GM23338 (cell line): ENCODE measurements around the gene PMVK. TPM values are rescaled to one million over a fixed set of nuclear protein-coding genes. Genes with fewer than 3 reads are reported as not detected.

Experiments
- ATAC-seq: fragments of 200-7000 bp; cut with Tn5 transposase; 3 replicates; pipeline ENCODE4 v1.9.1; 2020
- DNase-seq: peaks from one replicate; pipeline ENCODE4 v3.0.0-alpha.2; 2015; ENCODE audit warnings: low spot score
- H2AFZ ChIP-seq: fragments of 200-600 bp; sonication (generic); 2 replicates; pipeline ENCODE4 v1.8.0; 2016; ENCODE audit warnings: antibody characterized with exemption, mild to moderate bottlenecking, moderate library complexity
- H3F3A ChIP-seq: fragments of 200-600 bp; sonication (generic); replicated peaks from 2 replicates; pipeline ENCODE4 v1.8.0; 2017; ENCODE audit warnings: antibody characterized with exemption, mixed run types, low read depth
- H3K27ac ChIP-seq: fragments of 200-600 bp; sonication (generic); 2 replicates; pipeline ENCODE4 v1.6.1; 2016; ENCODE audit warnings: low read depth
- H3K27me3 ChIP-seq: fragments of 200-600 bp; sonication (generic); 2 replicates; pipeline ENCODE4 v1.8.0; 2016; ENCODE audit warnings: mild to moderate bottlenecking, mixed run types, moderate library complexity; ENCODE audit not compliant: insufficient read depth
- H3K36me3 ChIP-seq: fragments of 200-600 bp; sonication (generic); 2 replicates; pipeline ENCODE4 v1.8.0; 2016; ENCODE audit warnings: mild to moderate bottlenecking; ENCODE audit not compliant: insufficient read depth
- H3K4me1 ChIP-seq: fragments of 200-600 bp; sonication (generic); 2 replicates; pipeline ENCODE4 v1.8.0; 2016; ENCODE audit warnings: mild to moderate bottlenecking, moderate library complexity; ENCODE audit not compliant: insufficient read depth
- H3K4me2 ChIP-seq: fragments of 200-600 bp; sonication (generic); 2 replicates; pipeline ENCODE4 v1.7.1; 2017; ENCODE audit warnings: mixed run types
- H3K4me3 ChIP-seq: fragments of 200-600 bp; sonication (generic); 2 replicates; pipeline ENCODE4 v1.6.1; 2016; ENCODE audit warnings: mixed run types
- H3K79me2 ChIP-seq: fragments of 200-600 bp; sonication (generic); replicated peaks from 2 replicates; pipeline ENCODE4 v1.8.0; 2017; ENCODE audit warnings: mild to moderate bottlenecking; ENCODE audit not compliant: insufficient read depth
- H3K9me2 ChIP-seq: fragments of 200-600 bp; sonication (generic); 2 replicates; pipeline ENCODE4 v1.8.0; 2017; ENCODE audit not compliant: insufficient read depth
- H4K20me1 ChIP-seq: fragments of 200-600 bp; sonication (generic); replicated peaks from 2 replicates; pipeline ENCODE4 v1.8.0; 2017; ENCODE audit warnings: mild to moderate bottlenecking; ENCODE audit not compliant: insufficient read depth
- H3K27ac Mint-ChIP-seq: 2 replicates; pipeline ENCODE4 v1.8.0; 2020; ENCODE audit warnings: inconsistent platforms, mild to moderate bottlenecking, moderate library complexity, mixed read lengths
- H3K27me3 Mint-ChIP-seq: 3 replicates; pipeline ENCODE4 v1.8.0; 2022; ENCODE audit warnings: low read depth, mild to moderate bottlenecking, moderate library complexity, mixed read lengths, inconsistent platforms; ENCODE audit not compliant: insufficient read depth, poor library complexity
- H3K36me3 Mint-ChIP-seq: 3 replicates; pipeline ENCODE4 v1.8.0; 2021; ENCODE audit warnings: low read depth, mild to moderate bottlenecking, inconsistent platforms, moderate library complexity, mixed read lengths
- H3K4me1 Mint-ChIP-seq: 3 replicates; pipeline ENCODE4 v1.8.0; 2020; ENCODE audit warnings: mild to moderate bottlenecking, inconsistent platforms, mixed read lengths
- H3K4me3 Mint-ChIP-seq: 3 replicates; pipeline ENCODE4 v1.8.0; 2021; ENCODE audit warnings: moderate library complexity, mild to moderate bottlenecking, inconsistent platforms, mixed read lengths
- H3K9me3 Mint-ChIP-seq: 3 replicates; pipeline ENCODE4 v1.8.0; 2020; ENCODE audit warnings: moderate library complexity, mild to moderate bottlenecking, inconsistent platforms, mixed read lengths
- CREB1 ChIP-seq: fragments of 250-450 bp; sonication (Bioruptor Pico); IDR thresholded peaks from 2 replicates; pipeline ENCODE4 v1.5.0; 2020; ENCODE audit warnings: low read depth, mild to moderate bottlenecking, moderate library complexity
- CTCF ChIP-seq, 2 experiments: fragments of 200-600 bp in 1 of 2; sonication (generic) in 1 of 2; conservative IDR thresholded peaks; 2 replicates each; pipeline versions ENCODE4 v1.5.1 to v1.6.1; 2016 to 2017; ENCODE audit warnings: antibody characterized with exemption in 2 of 2, low read depth in 2 of 2, mild to moderate bottlenecking in 2 of 2, moderate library complexity in 1 of 2
- EZH2 ChIP-seq: fragments of 200-600 bp; sonication (generic); IDR thresholded peaks from one replicate; pipeline ENCODE4 v1.8.0; 2017; ENCODE audit warnings: antibody characterized with exemption, mild to moderate bottlenecking, low read depth; ENCODE audit not compliant: unreplicated experiment
- EZH2phosphoT487 ChIP-seq: fragments of 200-600 bp; sonication (generic); IDR thresholded peaks from one replicate; pipeline ENCODE4 v1.8.1; 2018; ENCODE audit warnings: antibody characterized with exemption; ENCODE audit not compliant: unreplicated experiment
- NANOG ChIP-seq: IDR thresholded peaks from 2 replicates; pipeline ENCODE4 v1.6.1; 2016; ENCODE audit warnings: antibody characterized with exemption, borderline replicate concordance
- POLR2AphosphoS5 ChIP-seq: IDR thresholded peaks from 2 replicates; pipeline ENCODE4 v1.6.1; 2016; ENCODE audit warnings: antibody characterized with exemption, low read depth
- STAT1 ChIP-seq: IDR thresholded peaks from one replicate; pipeline ENCODE4 v1.6.1; 2016; ENCODE audit warnings: antibody characterized with exemption; ENCODE audit not compliant: unreplicated experiment
- ZNF114 ChIP-seq: fragments of 250-450 bp; sonication (Bioruptor Pico); IDR thresholded peaks from 2 replicates; pipeline ENCODE4 v1.5.0; 2020; ENCODE audit warnings: mild to moderate bottlenecking, moderate library complexity
- ZNF331 ChIP-seq: fragments of 250-450 bp; sonication (Bioruptor Pico); IDR thresholded peaks from 2 replicates; pipeline ENCODE4 v1.5.0; 2020; ENCODE audit warnings: low read depth, mild to moderate bottlenecking, moderate library complexity
- ZNF462 ChIP-seq: fragments of 250-450 bp; sonication (Bioruptor Pico); IDR thresholded peaks from 2 replicates; pipeline ENCODE4 v1.5.0; 2020; ENCODE audit warnings: mild to moderate bottlenecking, moderate library complexity
- polyA plus RNA-seq: library from polyadenylated mRNA; unstranded; fragments of >200 nt; fragmentation: Nextera tagmentation; extraction: Ambion mirVana; gene quantifications from 2 replicates; pipeline ENCODE4 v1.2.1, GENCODE V29; 2016
- total RNA-seq: library from RNA; depleted of rRNA; stranded (reverse); fragments of >200 nt; shearing (Covaris generic); gene quantifications from 2 replicates; pipeline ENCODE4 v1.2.3, GENCODE V29; 2014

PMVK gene
- total and polyA plus RNA-seq, 2 experiments from 2014 or later: 8.1 to 25.0 TPM

DNA sequence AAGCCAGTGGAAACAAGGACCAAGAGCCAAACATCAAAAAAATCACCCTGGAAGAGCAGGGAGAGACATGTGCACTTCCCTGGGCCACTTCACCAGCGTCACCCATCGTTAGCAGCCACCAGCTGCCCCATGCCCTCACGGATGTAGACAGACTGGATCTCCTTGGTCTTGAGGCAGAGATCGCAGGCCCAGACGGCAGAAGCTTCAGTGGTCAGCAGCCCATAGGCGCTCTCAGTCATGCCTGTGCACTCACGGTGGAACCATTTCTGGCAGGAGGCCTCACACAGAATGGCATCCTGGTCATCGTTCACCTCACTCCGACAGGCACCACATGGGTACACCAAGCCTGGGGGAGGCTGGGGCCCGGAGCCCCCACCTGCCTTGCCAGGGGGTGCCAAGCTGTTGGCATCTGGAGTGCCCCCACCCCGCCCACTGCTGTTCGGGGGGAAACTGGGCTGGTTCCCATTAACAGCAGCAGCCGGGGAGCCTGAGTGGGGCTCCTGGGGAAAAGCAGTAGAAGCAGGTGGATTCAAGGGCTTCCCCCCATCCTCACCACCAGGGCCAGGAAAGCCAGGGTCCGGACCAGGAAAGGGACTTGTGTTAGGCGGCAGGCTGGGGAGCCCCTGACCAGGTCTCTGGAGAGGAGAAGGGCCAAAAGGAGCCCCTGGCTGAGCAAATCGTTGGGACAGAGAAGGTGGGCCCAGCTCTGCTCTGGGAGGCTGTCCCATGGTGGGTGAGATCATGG is 22.3 kb upstream of the PMVK start:
- no peak overlapping the region for H2AFZ ChIP-seq
- DNase-seq (no peak), ATAC-seq (no peak)
- H3K4me3 Mint-ChIP-seq: 0 out of 3 replicates have a peak overlapping the region, but pooled peaks have one; percentile 9
- no peak overlapping the region for H3K27ac ChIP-seq
- H3K27me3 Mint-ChIP-seq: peaks cover 33% of the 10 kb centered on the region
- peaks cover 43% of the 10 kb centered on the region for H3F3A ChIP-seq
- no peak for TF ChIP-seq CTCF (conservative IDR thresholded peaks at IDR 0.05; ENCODE audit: low read depth in 2 of 2)
- TF ChIP-seq EZH2phosphoT487: no peak
- no peak for TF ChIP-seq NANOG
- peaks cover 68% of the 10 kb centered on the region for H3K4me1 Mint-ChIP-seq
- peaks cover 50% of the 10 kb centered on the region for H3K4me1 ChIP-seq
- peaks cover 13% of the 10 kb centered on the region for H3K79me2 ChIP-seq
- H3K27ac Mint-ChIP-seq: no peak overlapping the region
- peaks cover 10% of the 10 kb centered on the region; the same call in 1 of the 2 replicates for H3K36me3 ChIP-seq
- no peaks in the 10 kb centered on the region for H3K27me3 ChIP-seq
- peaks cover 41% of the 10 kb centered on the region for H3K36me3 Mint-ChIP-seq
- no peak overlapping the region for H3K4me2 ChIP-seq
- H3K4me3 ChIP-seq: no peak overlapping the region
- H3K9me2 ChIP-seq: no peaks in the 10 kb centered on the region
- H3K9me3 Mint-ChIP-seq: no peaks in the 10 kb centered on the region
- H4K20me1 ChIP-seq: peaks cover 22% of the 10 kb centered on the region

- H3K27me3 Mint-ChIP-seq: peaks cover 37% of the 10 kb centered on the region
- Histone ChIP-seq H3K27ac (no peak overlapping the region), H3K79me2 (peaks cover 13% of the 10 kb centered on the region), H3K4me1 (peaks cover 45% of the 10 kb centered on the region), H3K4me2 (no peak overlapping the region), H3K27me3 (no peaks in the 10 kb centered on the region), H4K20me1 (peaks cover 19% of the 10 kb centered on the region), H3K36me3 (0 out of 2 replicates have a peak, but pooled peaks cover 2% of the 10 kb centered on the region), H3F3A (peaks cover 34% of the 10 kb centered on the region), H3K4me3 (no peak overlapping the region), H2AFZ (no peak overlapping the region), H3K9me2 (no peaks in the 10 kb centered on the region)
- DNase-seq (no peak), ATAC-seq (no peak)
- H3K9me3 Mint-ChIP-seq: no peaks in the 10 kb centered on the region
- H3K36me3 Mint-ChIP-seq: peaks cover 33% of the 10 kb centered on the region
- H3K4me1 Mint-ChIP-seq: peaks cover 66% of the 10 kb centered on the region
- H3K4me3 Mint-ChIP-seq: no peak overlapping the region; the same call in 2 of the 3 replicates
- H3K27ac Mint-ChIP-seq: no peak overlapping the region
- TF ChIP-seq STAT1: no peak
- TF ChIP-seq NANOG: no peak
- TF ChIP-seq EZH2: no peak
- TF ChIP-seq CTCF (conservative IDR thresholded peaks at IDR 0.05; ENCODE audit: low read depth in 2 of 2): no peak
- TF ChIP-seq ZNF331: no peak
- TF ChIP-seq CREB1 (CRISPR knock-in tag): no peak
- TF ChIP-seq ZNF462: no peak
- no peak for TF ChIP-seq POLR2AphosphoS5
- TF ChIP-seq ZNF114 (CRISPR knock-in tag): no peak
- no peak for TF ChIP-seq EZH2phosphoT487
Measured at GRCh38 chr1:154958036-154958435, 21.5 kb upstream of the PMVK start.
